NCI-H345 (cell line): Measurements from ENCODE around the gene CNDP1.
"Not testable (repeated sequence)": the region's sequence is repeated elsewhere in the genome, so short reads cannot be mapped to it uniquely, and the experiment has no call there.

Experiments used
- DNase-seq: peaks from one replicate; lab custom pipeline; 2025; lab: John Stamatoyannopoulos, UW

CNDP1 gene

DNA sequence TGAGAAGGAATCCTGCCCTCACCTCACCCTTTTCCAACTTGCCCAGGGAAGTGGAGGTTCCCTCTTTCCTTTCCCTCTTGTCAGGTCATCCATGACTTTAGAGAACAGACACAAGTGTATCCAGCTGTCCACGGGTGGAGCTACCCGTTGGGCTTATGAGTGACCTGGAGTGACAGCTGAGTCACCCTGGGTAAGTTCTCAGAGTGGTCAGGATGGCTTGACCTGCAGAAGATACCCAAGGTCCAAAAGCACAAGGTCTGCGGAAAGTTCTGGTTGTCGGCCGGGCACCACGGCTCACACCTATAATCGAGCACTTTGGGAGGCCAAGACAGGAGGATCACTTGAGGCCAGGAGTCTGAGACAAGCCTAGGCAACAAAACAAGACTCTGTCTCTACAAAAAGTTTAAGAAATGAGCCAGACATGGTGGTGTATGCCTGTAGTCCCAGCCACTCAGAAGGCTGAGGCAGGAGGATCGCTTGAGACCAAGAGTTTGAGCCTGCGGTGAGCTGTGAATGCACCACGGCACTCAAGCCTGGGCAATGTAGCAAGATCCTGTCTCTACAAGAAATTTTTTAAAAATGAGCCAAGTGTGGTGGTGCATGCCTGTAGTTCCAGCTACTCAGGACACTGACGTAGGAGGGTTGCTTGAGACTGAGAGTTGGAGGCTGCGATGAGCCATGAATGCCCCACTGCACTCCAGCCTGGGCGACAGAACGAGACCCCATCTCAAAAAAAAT, 14.0 kb upstream of the CNDP1 start:
- DNase-seq = no peak

GRCh38 chr18:74521068-74521725, 13.1 kb upstream of the CNDP1 start:
- DNase-seq = no peak

GRCh38 chr18:74522635-74523548, 11.4 kb upstream of the CNDP1 start:
- peak; percentile 51 for DNase-seq

- DNase-seq = peak; percentile 80
These were observed 10.2 kb upstream of the CNDP1 start for GRCh38 chr18:74524097-74524496.

DNA sequence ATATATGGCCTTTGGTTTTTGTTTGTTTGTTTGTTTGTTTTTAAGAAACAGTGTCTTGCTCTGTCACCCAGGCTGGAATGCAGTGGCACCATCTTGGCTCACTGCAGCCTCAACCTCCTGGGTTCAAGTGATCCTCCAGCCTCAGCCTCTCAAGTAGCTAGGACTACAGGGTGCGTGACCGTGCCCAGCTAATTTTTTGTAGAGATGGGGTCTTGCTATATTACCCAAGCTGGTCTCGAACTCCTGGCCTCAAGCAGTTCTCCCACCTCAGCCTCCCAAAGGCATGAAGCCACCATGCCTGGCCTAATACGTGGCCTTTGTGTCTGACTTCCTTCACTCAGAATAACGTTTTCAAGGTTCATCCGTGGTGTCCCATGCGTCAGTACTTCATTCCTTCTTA, 9.4 kb upstream of the CNDP1 start:
- DNase-seq = not testable (repeated sequence)

DNA sequence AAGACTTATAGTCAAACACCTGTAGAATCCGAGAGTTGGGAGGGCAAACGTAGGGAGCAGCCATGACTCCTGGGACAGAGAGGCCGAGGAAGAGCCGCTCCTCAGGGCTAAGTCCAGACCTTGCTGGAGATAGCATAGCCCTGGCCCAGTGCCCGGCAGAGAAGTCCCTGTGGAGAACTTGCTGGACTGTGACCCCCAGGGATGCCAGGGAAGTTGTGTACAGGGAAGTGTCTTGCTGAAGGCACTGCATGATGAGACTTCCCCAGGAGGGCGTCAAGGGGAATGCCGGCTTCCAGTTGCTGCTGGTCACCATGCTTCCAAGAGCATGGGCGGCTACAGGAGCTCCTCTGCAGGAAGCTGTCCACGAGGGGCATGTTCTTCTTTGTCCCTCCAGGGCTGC, 8.6 kb upstream of the CNDP1 start:
- DNase-seq = no peak

DNA sequence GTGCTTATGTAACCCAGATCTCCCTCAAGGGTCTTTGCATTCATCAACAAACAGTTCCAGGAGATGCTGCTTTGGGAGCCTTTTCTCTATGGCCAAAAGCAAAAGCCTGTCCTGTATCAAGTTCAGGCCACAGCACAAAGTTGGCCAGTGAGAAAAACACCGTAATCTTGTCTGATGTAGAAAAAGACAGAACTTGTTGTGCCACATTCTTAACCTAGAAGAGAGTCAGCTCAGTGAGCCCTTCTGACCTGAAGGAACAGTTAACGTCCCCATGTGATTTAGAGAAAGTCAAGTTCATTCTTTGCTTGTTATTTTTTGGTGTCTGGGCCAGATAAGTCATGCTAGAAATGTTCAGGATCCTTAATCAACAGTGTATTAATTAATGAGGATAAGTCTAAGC, 7.8 kb upstream of the CNDP1 start:
- no peak for DNase-seq

GRCh38 chr18:74528478-74528877, 5.8 kb upstream of the CNDP1 start:
- DNase-seq = no peak

DNA sequence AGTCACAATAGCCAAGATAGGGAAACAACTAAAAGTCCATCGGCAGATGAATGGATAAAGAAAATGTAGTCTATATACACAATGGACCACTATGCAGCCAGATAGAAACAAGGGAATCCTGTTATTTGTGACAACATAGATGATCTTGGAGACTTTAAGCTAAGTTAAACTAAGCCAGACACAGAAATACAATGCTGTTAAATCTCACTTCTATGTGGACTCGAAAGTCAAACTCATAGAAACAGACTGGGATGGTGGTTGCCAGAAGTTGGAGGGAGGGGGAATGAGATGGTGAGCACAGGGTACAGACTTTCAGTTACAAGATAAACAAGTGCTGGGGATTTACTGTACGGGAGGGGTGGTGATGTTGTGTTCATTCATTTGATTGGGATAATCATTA, 5.4 kb upstream of the CNDP1 start:
- DNase-seq = no peak

- no peak for DNase-seq
These were observed 4.9 kb upstream of the CNDP1 start for GRCh38 chr18:74529378-74529777.

DNA sequence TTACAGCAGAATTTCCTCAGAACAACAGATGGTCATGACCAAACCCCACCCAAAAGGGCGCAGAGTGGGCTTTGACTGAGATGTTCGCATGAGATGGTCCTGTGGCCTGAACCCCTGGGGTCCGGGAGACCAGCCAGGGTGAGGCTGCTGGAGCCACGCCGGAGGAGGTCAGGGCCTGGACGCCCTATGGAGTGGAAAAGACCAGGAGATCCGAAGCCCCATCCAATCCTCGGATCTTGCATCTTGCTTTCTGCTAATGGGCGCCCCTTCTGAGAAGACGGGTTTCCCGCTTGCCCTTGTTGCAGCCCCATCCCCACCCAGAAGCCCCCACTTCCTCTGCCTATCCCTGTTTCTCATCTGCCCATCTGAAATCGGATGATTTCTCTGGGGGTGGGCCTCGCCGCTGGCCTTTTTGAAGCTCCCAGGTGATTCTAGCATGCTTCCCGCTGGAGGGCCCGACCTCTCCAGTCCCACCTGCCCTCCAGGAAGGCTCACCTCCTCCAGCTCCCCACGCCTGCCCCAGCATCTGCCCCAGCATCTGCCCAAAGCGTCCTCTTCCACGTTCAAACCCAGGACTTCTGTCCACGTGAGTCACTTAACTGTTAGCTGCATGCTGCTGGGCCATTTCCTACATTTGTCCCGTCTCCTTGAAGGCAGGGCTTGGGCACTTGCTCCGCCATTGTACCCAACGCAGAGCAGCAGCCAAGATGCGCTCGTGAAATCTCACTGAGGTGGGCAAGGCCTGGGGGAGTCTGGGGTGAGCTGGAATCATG, 4.3 kb upstream of the CNDP1 start:
- no peak for DNase-seq

GRCh38 chr18:74530584-74530862, 3.8 kb upstream of the CNDP1 start:
- DNase-seq = no peak

GRCh38 chr18:74531043-74531442, 3.3 kb upstream of the CNDP1 start:
- DNase-seq = no peak

DNA sequence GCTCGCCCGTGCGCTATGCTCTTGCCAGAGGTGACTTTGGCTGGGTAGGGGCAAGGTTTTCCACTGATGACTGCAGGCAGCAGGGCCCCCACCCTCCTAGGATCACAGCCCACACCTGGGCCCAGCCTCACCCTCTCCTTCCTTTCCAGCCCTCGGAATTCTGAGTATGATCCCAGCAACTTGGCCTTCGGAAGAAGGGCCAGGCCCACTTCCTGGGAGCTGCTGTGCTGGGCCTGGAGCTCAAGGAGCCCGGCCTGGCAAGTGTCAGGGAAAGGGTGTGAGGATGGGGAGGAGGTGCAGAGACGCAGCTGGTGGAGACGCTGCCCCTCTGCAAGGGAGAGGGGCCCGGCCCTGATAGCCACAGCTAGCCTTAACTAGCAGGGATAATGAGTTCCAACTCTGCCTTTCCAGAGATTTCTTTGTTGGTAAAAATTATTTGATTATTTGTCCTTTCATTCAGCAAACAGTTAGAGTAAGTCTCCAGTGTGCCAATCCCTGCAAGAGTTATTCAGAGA, 1.7 kb upstream of the CNDP1 start:
- DNase-seq = no peak

GRCh38 chr18:74533666-74534065, 634 bp upstream of the CNDP1 start:
- no peak for DNase-seq

DNA sequence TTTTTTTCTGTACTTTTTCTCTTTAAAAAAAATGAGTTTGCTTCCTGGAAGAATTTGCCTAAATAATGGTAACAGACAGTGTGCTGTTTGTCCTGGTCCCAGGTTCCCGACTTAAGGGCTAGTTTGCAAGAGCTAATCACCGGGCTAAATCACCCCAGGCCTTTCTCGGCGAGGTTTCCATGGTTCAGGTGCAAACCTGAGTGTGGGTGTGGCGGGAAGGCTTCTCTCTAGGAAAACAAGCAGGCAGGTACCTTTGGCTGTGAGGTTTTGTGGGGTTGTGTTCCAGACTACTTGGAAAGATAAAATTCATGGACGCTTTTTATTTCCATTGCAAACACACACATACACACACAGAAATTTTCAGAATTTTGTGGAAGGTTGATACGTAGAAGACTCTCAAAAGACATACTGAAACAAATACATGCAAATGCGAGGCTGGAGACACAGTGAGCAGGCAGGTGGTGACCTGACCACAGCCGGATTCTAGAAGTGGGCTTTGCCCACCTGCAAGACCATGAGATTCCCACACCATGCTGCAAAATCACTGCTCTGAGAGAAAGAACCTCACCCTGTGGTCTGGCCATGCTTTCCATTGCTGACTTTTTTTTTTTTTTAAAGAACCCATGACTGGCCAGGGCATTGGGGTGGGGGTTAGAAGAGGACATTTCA, 815 bp downstream of the CNDP1 start:
- DNase-seq = no peak

GRCh38 chr18:74539289-74539688, 5.0 kb downstream of the CNDP1 start:
- no peak for DNase-seq

DNA sequence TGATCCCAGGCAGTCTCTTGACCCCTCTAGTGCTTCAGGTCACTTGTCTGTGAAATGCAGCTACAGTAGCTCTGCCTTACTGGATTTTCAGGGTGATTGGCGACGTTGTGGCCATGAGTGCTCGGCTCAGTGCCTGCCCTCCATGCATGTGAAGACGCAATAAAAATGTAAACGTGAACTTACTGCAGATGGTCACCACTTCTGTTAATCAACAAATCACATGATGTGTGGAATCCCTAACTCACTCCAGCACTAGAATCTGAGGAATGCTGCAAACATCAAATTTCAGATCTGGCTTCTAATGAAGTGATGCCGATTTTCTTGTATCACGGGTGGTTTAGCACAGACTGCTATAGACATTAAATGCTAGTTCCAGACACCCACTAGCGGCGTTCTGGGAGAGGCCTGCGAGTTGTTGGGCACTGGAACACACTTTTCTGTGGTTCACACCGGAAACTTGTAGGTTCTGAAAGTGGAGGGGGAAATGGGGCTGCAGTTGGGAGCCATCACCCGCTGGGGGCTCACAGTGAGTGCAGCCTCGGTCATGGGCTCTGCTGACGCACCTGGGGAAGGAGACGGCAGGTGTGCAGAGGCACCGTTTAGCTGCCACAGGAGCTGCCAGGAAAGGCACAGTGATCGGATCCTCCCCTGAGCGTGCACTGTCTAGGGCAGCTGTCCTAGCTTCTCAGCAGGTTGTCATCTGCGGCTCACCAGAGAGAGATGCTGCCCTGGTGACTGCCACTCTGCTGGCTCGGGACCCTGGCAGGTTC, 6.5 kb downstream of the CNDP1 start:
- peak; percentile 36 for DNase-seq

DNA sequence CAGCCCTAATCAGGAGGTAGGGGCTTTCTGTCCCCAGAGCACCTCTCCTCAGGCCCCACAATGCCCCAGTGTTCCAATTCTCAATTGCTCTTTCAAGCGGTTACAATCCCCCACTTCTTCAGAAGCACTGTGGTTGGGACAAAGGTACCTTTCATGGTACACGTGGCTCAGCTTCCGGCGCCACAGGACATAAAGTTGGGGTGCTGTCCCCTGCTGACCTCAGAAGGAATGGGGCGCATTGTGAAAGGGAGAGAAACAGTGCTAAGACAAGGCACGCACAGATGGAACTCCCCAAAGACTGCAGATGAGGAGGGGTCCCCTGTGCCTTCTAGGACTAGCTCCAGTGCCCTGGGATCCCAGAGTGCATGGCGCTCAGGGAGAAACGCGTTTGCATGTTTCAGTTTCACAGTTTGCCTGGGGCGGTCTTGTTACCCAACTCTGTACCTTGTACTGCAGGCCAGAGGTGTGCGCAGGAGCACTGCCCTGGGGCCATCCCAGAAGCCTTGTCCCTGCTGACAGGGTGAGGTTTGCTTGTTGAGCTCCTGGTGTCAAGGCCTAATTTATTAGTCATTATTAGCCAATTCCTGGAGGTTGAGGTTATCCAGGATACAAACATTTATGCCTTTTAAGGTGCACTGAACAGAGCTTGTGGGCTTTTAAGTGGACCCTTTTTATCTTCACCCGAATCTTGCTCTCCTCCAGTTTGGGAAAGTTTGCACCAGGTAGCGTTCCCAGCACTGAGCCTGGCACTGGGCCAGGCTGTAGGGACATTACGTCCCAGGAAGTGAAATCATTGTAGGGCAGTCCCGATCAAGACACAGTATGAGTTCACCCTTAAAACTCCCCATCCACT, 7.6 kb downstream of the CNDP1 start:
- no peak for DNase-seq

- no peak for DNase-seq
These were observed 10.6 kb downstream of the CNDP1 start for GRCh38 chr18:74544898-74545297.
